ENCODE results near the gene IGFBP5.

- no peak for TF ChIP-seq CTCF (IDR thresholded peaks at IDR 0.05)
- TF ChIP-seq POLR2A (IDR thresholded peaks at IDR 0.05), result no peak
Measured at GRCh38 chr2:216692636-216693413, 2.5 kb downstream of the IGFBP5 start.

All from lower leg skin (tissue), 3 donors.